NCI-H1930 (cell line): Measurements from ENCODE around the gene GARS1.

Experiments
- DNase-seq, 2 experiments: peaks; one replicate each; lab custom pipeline; 2025; lab: John Stamatoyannopoulos, UW

Gene GARS1

DNA sequence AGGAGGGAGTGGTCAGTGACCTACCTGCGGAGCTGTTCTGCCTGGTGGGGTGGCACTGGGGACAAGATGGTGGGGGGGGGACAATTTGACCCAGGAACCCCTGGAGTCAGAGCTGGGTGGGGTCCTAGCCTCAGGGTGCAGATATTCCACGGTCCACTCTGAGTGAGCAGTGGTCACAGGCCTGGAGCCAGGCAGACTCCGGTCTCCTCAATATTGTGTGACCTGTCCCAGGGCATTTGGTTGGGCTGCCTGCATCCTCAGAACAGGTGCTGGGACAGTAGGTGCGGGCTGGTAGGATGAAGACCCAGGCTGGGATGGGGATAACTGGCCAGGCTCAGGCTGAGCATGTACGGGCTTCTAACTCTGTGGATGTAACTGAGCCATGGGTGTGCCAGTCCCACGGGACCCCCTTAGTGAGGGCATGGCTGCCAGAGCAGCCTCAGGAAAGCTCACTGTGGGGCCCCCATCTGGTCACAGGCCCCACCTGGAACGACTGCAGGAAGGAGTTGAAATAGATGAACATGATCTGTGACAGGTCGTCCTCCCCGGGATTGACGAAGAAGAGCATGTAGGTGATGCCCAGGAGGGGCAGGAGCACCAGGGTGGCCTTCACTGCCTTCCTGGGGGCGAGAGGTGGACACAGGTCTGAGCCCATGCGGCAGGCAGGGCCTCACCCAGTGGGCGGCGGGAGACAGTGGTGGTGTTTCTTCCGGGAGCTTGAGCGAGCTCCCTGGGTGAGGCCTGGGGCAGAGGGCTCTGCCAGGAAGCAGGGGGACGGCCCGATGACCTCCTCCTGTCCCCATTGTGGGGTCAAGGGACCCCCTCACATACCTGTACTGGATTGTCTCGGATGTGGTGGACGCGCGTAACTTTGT lies 60.7 kb downstream of the GARS1 start:
- no peak for DNase-seq

DNA sequence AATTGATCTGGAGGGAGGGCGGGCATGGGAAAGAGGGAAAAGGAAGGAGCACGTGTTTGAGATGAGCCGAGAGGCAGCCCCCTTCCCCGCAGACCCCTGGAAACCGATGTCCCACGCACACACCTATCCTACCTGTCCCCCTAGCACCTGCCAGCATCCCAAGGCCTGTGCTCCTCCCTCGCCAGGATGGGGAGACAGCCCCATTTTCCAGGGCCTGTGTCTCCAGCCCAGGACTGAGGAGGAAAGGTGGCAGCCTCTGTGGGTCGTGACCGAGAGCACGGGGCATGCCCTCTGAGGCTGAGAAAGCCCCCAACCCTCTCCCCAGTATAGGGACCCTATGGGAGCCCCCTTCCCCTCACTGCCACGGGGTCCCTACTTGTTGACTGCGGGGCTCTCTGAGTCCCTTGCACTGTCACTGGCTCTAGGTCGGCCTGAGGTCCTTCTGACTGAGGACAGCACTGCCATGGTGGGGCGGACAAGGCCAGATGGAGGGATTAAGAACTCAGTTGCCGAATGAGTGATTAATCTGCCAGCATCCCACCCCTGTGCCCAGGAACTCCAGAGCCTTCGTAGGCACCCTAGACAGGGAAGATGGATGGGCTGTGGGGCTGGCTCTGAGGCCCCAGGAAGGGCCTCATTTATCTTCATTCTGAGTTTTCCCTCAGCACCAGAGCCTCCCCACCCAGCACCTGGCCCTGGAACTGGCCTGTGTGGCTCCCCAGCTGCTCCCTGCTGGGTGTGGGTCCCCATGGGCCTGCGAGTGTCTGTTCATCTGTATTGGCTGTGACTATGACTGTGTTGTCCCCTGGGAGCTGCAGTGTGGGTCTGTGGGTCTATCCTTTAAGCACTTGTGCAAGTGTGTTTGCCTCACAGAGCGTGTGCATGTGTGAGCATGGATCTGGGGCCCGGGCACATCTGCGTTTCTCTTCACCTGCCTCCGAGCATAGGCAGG lies 61.6 kb downstream of the GARS1 start:
- no peak for DNase-seq

DNA sequence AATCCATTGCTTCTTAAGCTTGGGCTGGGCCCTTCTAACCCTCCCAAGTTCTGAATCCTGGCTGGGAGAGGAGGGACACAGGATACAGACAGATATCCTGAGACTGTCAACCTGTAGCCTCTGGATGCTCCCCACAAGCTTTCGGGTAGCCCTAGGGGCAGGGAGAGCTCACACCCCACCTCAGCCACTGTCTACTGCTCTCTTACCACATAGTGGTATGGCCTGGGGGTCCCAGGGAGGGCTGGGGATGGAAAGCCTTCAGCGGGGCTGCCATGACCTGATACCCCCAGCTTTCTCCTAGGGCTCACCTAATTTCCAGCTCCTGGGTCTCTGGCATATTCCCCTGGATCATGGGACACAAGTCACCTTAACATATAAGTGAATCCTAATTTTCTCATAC lies 62.5 kb downstream of the GARS1 start:
- no peak for DNase-seq

DNA sequence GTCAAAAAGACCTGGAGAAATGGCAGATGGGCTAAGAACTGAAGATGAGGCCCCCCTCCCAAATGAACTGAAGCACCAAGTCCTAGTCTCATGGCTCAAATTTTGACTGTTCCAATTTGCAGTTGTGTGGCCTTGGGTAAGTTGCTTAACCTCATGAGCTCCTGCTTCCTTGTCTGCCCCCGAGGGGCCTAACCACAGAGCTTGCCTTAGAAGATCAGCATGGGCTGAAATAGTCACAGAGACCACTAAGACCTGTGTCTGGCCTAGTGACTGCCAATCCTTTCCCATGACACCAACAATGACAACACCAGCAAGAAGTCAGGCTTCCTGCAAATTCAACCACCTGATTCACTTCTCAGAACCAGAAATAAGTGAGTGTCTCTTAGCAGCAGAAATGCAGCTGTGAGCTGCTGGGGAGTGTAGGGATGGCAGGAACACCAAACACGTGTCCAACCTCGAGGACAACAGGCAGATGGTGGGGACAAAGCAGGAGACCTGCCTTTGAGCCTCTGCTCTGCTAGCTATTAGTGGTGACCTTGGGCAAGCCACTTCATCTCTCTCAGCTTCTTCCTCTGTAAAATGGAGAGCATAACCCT lies 63.9 kb downstream of the GARS1 start:
- DNase-seq, result no peak

DNA sequence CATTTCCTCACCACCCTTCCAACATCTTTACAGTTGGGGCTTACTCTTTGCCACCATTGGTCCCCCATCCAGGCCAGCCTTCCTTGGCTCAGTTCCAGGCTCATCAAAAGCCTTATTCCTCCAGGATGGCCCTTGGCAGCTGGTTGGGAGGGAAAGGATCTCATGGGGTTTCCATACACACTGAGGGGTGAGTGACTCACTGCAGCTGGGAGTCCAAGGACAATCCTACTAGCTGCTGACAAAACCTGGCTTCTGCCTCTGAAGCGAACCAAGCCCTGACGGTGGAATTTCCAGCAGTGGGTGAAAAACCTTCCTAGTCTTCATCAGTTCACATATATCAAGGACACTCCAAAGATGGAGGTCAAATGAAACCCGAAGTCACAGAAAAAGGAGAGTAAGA lies 64.6 kb downstream of the GARS1 start:
- DNase-seq, result no peak

DNA sequence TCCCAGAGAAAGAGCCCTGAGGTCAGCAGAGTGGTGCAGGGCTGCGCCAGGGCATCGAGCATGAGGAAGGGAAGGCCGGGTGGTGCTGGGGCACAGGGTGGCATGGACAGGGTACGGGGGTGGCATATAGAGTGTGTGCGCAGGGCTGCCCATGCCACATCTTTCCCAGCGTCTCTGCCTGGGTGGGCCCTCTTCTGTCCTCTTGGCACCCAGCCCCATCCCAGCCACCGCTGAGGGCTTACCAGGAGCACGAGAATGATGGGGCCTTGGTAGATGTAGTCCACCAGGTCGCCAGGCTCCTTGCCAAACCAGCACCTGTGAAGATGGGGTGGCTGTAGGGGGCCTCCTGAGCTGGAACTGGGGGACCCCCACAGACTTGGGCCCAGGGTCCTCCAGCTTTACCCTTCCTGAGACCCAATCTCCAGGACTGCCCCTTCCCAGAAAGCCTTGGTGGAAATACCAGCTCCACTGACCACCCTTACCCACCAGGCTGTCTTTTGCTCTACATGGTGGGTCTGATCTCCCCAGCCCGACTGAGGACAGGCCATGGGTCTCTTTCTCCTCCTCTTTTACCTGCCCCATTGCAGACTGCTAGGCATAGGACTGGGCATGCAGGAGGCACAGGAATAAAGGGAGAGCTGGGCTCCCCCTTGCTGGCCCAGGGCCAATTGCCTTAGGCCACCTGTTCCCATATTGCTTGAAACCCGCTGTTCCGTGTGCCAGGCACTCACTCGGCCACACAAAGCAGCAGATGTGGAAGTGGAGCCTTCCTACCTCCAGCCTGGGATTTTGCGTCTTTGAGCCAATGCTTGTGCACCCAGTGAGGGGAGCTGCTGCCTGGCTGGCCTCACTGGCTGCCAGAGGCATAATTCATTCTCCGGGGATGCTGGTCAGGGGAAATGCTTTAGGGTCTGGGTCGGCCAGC lies 65.9 kb downstream of the GARS1 start:
- DNase-seq, result no peak

DNA sequence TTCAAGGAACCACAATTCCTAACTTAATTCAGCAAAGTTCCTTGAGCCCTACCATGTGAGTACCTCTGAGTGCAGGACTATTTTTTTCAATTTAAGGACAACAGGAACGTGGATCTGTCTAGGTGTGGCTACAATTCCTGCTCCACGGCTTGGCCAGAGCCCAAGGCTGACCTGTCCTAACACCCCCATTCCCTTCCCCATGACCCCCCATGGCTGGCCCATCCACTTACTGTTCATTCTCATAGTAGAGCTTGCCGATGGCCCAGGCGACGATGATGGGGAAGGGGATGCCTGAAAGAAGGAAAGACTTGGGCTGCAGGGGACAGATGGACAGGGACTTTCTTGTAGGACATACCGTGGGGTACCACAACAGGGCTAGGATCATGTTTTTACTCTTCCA lies 67.2 kb downstream of the GARS1 start:
- DNase-seq, result no peak

DNA sequence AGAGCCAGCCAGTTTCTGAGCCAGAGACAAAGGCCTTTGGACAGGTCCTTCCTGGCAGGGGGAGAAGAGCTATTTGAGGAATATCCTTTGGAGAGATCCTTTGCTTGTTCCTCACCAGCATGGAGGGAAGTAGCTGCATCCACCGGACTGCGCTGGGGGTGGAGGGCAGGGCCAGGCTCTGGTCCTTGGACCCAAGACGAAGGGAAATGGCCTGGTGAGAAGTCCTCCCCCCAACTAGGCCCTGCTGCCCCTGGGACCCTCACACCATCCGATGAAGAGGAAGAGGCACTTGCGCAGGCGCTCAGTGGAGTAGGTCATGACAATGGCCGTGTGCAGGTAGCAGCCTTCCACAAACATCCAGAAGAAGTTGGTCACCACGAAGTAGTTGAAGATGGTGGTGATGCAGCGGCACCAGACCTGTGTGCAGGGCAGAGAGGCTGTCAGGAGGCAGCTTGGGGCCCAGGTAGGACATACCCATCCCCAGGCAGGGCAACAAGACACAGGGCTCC lies 67.8 kb downstream of the GARS1 start:
- no peak for DNase-seq

DNA sequence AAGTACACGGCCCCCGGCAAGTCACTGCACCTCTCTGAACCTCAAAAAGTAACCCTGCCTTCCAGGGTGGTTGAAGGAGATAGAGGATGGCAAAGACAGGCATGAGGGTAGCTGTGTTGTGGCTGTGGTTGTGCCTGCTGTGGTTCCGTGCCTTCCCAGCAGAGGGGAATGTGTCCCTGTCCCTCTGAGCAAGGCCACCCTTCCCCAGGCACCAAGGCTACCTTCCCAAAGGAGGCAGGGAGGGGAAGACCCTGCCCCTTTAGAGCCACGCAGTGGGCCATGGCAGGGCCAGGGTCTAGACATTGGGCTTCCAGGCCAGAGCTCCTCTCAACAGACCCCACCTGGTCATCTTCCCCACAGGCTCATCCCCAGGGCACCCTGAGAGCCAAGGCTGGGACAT lies 68.7 kb downstream of the GARS1 start:
- no peak for DNase-seq

DNA sequence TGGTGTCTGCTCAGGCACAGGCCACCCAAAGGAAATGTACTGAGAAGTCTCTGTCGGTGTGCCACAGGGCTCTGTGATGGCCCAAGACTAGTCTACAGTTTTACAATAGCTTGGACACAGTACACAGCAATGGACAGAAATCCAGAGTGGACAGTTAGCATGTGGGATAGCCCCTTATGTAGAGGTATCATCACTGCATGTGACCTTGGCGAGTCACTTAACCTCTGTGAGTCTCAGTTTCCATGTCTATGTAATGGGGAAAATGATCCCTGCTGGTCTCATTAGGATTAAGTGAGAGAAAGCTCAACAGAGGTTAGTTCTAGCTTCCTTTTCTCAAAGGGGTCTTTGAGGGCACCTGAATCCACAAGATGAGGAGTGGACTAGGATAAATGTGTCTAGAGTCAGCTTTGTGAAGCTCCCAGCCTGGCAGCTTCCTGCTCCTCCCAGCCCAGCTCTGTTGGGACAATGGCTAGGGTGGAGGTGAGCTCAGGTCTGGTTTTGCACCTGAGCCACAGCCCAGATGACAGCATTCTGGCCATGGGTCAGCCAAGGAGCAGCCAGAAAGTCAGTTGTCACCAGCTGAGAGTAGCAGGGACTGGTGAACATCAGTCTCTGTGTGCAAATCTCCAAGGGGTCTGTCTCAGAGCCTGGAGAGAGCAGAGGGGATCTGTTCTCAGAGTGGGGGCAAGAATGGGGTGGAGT lies 69.7 kb downstream of the GARS1 start:
- no peak for DNase-seq

DNA sequence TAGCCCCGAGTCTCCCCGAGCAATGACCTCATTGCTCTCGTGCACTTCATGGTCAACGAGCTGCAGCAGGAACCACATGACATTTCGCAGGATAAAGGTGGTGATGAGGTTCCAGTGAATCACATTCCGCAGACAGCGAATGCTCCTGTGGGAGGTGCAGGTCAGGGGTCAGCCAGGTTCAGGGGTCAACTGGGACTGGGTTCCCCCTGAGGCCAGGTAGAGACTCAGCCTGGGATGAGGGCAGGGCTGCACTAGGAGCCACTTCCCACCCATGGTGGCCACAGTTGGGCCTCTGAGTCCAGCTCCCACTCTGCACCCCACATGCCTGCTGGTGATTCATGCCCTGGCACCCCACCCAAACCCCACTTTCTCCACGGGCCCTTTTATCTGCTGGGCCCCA lies 70.4 kb downstream of the GARS1 start:
- no peak for DNase-seq

DNA sequence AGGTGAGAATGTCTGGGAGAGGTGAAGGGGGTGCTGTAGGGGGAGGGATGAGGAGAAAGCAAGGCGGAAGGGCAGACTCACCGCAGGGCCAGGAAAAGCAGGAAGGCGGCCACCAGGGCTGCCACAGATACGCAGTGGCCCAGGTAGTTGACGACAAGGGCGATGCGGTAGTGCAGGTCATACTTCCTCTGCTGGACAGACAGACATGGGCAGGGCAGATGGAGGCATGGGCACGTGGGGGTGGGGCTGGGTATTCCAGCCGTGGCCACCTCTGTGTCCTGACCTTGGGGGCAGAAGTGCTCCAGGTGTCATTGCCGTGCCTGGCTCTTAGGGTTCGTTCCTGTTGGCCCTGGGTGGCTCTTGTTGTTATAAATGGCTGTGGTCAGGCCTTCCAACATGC lies 70.8 kb downstream of the GARS1 start:
- DNase-seq, result no peak

DNA sequence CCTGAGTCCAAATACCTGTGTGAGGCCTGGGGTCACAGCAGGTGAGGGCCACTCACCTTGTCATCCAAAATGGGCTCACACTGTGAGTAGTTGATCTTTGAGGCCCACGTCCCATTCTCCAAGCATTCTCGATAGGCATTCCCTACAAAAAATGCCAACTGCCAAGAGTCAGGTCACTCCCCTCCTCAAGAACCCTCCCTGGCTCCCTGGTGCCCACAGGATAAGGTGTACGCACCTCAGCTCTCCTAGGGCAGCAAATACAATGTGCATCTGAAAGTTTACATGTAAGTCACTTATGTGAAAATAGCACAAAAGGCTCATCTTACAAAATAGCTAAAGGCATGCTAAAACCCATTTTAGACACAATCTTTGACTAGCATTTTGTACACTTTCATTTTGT lies 72.5 kb downstream of the GARS1 start:
- no peak for DNase-seq

DNA sequence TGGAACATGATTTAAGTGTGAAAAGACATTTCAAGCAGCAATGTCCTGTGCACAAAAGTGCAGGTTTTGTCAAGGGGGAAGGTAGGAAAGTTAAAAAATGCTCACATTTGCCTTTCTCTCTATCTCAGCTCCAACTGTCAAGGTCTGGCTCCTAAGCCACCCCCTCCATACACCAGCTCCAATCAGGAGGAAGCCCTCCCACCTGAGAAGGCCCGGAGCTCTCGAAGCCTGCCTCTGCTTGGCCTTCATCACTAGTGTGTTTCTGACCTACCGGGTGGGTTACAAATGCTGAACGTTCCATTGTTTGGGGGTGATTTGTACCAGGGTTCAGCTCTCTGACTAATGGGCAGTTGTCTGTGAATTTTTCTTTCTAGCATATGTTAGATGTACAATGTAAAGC lies 73.4 kb downstream of the GARS1 start:
- DNase-seq, result no peak

DNA sequence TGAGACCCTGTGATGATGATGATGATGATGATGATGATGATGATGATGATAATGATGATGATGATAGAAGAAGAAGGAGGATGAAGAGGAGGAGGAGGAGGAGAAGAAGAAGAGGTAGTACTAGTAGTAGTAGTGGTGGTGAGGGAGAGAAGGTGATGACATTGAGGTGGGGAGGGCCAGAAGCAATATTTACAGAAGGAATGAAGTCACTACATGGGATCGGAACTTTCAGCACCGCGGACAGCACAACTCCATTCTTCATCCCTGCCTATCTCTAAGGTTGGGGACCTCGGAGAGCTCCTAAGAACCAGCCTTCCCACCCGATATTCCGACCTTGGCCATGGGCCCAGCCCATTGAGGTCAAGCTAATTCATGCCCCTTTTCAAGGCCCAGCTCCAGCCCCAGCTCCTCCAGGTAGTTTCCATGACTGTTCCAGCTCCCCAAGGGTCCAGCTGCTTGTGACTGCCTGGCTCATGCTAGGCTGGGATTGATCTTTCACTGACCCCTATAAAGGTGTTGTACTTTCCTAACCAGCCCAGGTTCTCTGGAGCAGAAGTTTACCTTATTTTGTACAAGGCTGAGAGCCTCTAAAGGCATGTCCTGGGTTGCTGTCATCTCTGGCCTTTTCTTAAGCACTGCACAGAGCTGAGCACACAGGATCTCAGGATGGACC lies 77.3 kb downstream of the GARS1 start:
- DNase-seq, result no peak

DNA sequence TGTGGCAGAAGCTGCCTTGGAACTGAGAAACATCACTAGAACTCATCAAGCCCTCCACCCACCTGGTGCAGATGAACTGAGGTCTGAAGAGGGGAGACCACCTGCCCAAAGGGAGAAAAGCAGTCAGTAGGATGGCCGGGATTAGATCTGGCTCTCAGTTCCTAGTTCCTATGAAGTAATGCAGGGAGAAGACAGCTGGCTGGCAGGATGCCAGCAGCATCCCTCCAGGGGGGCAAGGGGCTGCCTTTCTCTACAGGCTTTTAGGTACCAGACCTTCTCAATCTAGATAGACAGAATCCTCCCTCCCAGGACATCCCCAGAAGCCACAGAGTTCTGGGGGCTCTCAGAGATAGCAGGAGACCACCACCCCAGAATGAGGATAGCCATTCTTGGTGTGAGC lies 79.7 kb downstream of the GARS1 start:
- DNase-seq, result no peak

DNA sequence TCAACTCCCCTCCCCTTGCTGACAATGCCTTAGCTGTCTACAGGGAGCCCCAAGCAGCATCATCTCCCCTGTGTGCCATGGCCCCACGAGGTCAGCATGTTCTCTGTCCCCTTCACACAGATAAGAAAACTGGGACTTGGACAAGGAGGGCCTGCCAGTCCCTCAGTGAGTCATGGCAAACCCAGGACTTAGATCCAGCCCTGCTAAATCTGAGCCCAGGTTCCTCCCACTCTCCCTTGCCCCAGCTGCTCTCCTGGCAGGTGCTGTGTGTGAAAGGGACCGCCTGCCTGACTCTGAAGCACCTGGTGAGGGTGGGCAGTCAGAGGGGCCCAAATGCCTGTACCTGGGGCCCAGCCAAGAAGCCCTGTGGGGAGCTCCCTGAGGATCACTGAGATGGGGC lies 80.2 kb downstream of the GARS1 start:
- no peak for DNase-seq

DNA sequence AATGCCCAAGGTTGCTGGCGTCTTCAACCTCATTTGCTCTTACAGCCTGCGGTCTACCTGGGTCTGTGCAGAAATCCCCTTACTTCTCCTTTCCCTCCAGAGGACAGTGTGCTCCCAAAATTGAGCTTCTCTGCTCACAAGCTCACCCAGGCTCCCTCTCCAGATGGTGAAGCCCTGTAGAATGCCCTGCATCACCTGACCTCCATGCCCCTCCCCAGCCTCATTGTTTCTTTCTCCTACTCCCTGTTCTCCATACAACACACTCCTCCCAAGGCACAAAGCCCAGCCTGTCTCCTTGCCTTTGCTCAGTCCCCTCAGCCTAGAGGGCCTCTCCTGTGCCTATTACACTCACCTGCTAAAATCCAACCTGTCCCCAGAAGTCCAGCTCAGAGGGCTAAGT lies 84.1 kb downstream of the GARS1 start:
- DNase-seq, result no peak

DNA sequence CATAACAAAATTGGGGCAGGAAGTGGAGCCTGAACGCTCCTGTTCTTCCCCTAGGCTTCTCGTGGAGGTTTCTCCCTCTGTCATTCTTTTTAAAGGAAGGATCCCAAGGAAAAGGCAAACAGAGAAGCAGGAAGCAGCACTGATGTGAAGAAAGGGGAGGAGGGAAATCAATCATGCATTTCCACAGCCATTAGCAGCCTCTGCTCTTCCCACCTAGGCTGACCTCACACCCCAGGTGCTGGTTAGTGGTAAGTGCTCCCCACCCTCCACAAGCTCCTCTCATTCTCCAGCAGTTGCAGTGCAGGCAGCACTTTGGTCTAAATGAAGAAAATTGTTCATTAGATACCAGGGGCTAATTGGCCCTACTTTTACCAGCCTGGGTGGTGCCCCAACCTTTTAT lies 85.0 kb downstream of the GARS1 start:
- DNase-seq, result no peak

DNA sequence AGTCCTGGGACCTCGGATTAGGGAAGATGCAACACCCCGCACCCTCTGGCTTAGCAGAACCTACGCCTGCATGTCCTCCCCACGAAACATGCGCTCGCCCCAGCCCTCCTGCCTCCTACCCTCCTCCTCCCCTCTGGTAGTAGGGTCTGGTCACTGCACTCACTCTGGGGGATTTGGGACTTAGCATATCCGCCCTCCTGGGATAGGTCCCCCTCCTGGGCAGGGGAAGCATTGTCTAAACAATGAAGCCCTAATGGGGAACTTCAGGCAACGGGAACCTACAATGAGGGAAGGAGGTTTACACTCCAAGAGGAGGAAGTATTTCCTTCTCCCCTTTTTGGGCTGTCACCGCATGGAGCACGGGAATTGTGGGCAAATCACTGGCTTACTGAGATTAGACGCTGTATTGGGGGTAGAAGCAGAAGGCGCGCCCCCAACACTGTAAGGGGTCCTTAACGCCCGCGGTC lies 86.7 kb downstream of the GARS1 start:
- DNase-seq, result no peak
